ENCODE results near the gene C22orf39.
A peak's percentile ranks its signal among the peaks of the same experiment; 100 is the strongest.

Gene C22orf39

GRCh38 chr22:19478901-19479354 lies 31.4 kb upstream of the C22orf39 start, which contains the start of gene UFD1:
UFD1 (minus strand) TSS chr22:19479193; CDS start chr22:19479085, 108 bp downstream.
- Histone ChIP-seq H3K4me1 (peaks cover 0 to 23% (median 12%) of the 10 kb centered on the region in 4 donors), H3K36me3 (peaks cover 8 to 18% (median 10%) of the 10 kb centered on the region in 3 donors), H3K9me3 (no peaks in the 10 kb centered on the region), H3K4me3 (peak within 1 kb of the TSS; percentile 86 to 87), H3K27me3 (no peaks in the 10 kb centered on the region), H3K27ac (peak within 1 kb of the TSS; percentile 85 to 88)
- DNase-seq, result peak; percentile 71 to 90
- TF ChIP-seq CTCF (IDR thresholded peaks at IDR 0.05), result no peak
- intact Hi-C loops (cut with DNase I; ENCODE audit: low total_unique reads), result loop anchor here (5.0 kb wide), 2 partner anchors 238 to 302 kb away; partner anchors contain the start of gene SLC25A1

- peaks cover 0 to 23% (median 12%) of the 10 kb centered on the region in 4 donors for H3K4me1 ChIP-seq
- H3K4me3 ChIP-seq, result peak overlapping the region; percentile 86 to 87
- DNase-seq, result peak in 1 of 2 donors; percentile 21
- no peak for TF ChIP-seq CTCF (IDR thresholded peaks at IDR 0.05)
- H3K9me3 ChIP-seq, result no peaks in the 10 kb centered on the region
- H3K27me3 ChIP-seq, result no peaks in the 10 kb centered on the region
- peaks cover 8 to 24% (median 16%) of the 10 kb centered on the region in 3 donors for H3K36me3 ChIP-seq
- intact Hi-C loops (cut with DNase I; ENCODE audit: low total_unique reads), result loop anchor here (5.0 kb wide), 2 partner anchors 239 to 301 kb away; partner anchors contain the start of gene SLC25A1
- peak overlapping the region; percentile 85 to 88 for H3K27ac ChIP-seq
These were observed 30.8 kb upstream of the C22orf39 start for GRCh38 chr22:19478045-19478900.

- Histone ChIP-seq H3K27me3 (no peaks in the 10 kb centered on the region), H3K36me3 (peaks cover 8 to 32% (median 24%) of the 10 kb centered on the region in 3 donors), H3K4me1 (peaks cover 0 to 23% (median 12%) of the 10 kb centered on the region in 4 donors), H3K4me3 (peak overlapping the region; percentile 86 to 87), H3K27ac (peak overlapping the region in 1 of 2 donors; percentile 85), H3K9me3 (no peaks in the 10 kb centered on the region)
- no peak for DNase-seq
- no peak for TF ChIP-seq CTCF (IDR thresholded peaks at IDR 0.05)
- intact Hi-C loops (cut with DNase I; ENCODE audit: low total_unique reads), result loop anchor here (5.0 kb wide), 2 partner anchors 240 to 300 kb away; partner anchors contain the start of gene SLC25A1
These were observed 30.0 kb upstream of the C22orf39 start for GRCh38 chr22:19477321-19478044.

- Histone ChIP-seq H3K36me3 (peaks cover 16 to 47% (median 39%) of the 10 kb centered on the region in 3 donors), H3K9me3 (no peaks in the 10 kb centered on the region), H3K4me1 (peaks cover 0 to 23% (median 12%) of the 10 kb centered on the region in 4 donors), H3K27me3 (no peaks in the 10 kb centered on the region), H3K27ac (no peak overlapping the region), H3K4me3 (no peak overlapping the region)
- DNase-seq, result no peak
- intact Hi-C loops (cut with DNase I; ENCODE audit: low total_unique reads), result loop anchor here (5.0 kb wide), 2 partner anchors 241 to 299 kb away; partner anchors contain the start of gene SLC25A1
- TF ChIP-seq CTCF (IDR thresholded peaks at IDR 0.05), result no peak
These were observed 28.5 kb upstream of the C22orf39 start for GRCh38 chr22:19476023-19476422.

- no peak for DNase-seq
- no peak for TF ChIP-seq CTCF (IDR thresholded peaks at IDR 0.05)
- H3K4me3 ChIP-seq, result no peak overlapping the region
- intact Hi-C loops (cut with DNase I; ENCODE audit: low total_unique reads), result no loop called here
- no peak overlapping the region for H3K27ac ChIP-seq
- H3K9me3 ChIP-seq, result no peaks in the 10 kb centered on the region
- peaks cover 0 to 16% (median 7%) of the 10 kb centered on the region in 4 donors for H3K4me1 ChIP-seq
- no peaks in the 10 kb centered on the region for H3K27me3 ChIP-seq
- peaks cover 40 to 71% (median 63%) of the 10 kb centered on the region in 3 donors for H3K36me3 ChIP-seq
These were observed 26.1 kb upstream of the C22orf39 start for GRCh38 chr22:19473578-19473977.
